ENCODE measurements around the gene RAI14. TPM values are rescaled to one million over a fixed set of nuclear protein-coding genes. Genes with fewer than 3 reads are reported as not detected.

Gene RAI14
- total RNA-seq, 1 donor from 2014 or later: 259 TPM

DNA sequence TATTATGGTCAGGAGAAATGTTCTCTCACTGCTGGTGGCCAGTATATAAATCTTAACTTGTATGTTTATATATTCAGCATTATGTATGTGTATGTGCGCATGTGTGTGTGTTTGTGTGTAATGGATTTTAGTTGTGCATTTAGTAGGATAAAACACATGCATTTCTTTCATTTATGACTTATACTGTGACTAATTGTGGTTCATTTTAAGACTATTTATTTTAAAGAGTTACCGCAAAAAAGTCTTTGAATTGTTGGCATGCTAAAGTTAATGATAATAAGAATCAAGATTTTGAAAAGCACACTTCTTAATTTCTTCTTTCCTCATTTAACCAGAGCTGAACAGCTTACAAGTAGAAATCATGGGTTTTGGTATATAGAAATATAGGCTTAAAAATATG is 60.9 kb downstream of the RAI14 start:
- DNase-seq: no peak
- Mint-ChIP-seq H3K36me3 (ENCODE audit: unreplicated experiment) (peaks cover 8% of the 10 kb centered on the region), H3K4me1 (ENCODE audit: low read depth, unreplicated experiment) (peaks cover 18% of the 10 kb centered on the region), H3K27me3 (ENCODE audit: unreplicated experiment) (peaks cover 2% of the 10 kb centered on the region), H3K9me3 (ENCODE audit: unreplicated experiment) (peaks cover 11% of the 10 kb centered on the region), H3K4me3 (ENCODE audit: unreplicated experiment) (no peak overlapping the region), H3K27ac (ENCODE audit: unreplicated experiment) (no peak overlapping the region)
- TF ChIP-seq, protein P1, sequence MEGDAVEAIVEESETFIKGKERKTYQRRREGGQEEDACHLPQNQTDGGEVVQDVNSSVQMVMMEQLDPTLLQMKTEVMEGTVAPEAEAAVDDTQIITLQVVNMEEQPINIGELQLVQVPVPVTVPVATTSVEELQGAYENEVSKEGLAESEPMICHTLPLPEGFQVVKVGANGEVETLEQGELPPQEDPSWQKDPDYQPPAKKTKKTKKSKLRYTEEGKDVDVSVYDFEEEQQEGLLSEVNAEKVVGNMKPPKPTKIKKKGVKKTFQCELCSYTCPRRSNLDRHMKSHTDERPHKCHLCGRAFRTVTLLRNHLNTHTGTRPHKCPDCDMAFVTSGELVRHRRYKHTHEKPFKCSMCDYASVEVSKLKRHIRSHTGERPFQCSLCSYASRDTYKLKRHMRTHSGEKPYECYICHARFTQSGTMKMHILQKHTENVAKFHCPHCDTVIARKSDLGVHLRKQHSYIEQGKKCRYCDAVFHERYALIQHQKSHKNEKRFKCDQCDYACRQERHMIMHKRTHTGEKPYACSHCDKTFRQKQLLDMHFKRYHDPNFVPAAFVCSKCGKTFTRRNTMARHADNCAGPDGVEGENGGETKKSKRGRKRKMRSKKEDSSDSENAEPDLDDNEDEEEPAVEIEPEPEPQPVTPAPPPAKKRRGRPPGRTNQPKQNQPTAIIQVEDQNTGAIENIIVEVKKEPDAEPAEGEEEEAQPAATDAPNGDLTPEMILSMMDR (IDR thresholded peaks at IDR 0.05; ENCODE audit: partially characterized antibody, unreplicated experiment): no peak

DNA sequence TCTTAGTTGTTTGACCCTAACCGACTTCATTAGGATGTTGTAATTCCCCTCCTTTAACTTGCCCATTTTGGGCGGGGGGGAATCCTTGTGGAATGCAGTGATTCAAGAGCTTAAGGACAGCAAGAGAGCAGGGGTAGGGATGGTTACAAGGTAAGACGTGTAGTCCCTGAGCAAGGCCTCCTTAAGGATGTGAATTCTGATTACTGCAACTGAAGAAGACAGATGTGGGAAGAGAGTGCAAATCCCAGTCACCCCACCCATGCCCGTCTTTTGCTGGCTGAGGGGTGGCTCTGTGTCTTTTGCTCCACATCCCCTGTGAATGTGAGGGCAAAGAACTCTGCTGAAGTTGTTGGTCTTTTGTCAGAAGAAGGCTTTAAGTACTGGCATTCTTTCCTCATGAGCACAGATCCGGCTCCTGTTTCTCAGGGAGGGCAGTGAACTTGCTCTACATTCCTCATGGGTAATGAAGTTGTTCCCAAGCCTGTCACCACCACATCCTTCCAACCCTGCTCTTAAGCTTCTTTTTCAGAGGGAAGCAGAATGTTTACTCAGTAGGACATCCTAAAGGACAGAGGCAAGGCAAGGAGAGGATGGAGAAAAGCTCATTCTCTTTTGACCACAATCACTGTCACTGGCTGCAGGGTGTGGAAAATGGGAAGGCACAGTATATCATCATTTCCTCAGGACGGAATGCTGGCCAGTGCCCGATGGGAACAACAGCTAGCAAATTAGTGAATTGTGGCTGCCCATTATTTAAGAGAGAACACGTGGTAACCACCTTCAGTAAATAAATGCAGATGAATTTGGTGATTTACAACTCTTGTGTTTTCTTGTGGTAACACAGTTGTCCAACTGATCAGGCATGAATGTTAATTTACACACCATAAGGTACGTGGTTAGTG is 61.5 kb downstream of the RAI14 start:
- H3K4me3 Mint-ChIP-seq (ENCODE audit: unreplicated experiment): no peak overlapping the region
- TF ChIP-seq, protein P1 (IDR thresholded peaks at IDR 0.05; ENCODE audit: partially characterized antibody, unreplicated experiment): no peak
- H3K27ac Mint-ChIP-seq (ENCODE audit: unreplicated experiment): no peak overlapping the region
- H3K9me3 Mint-ChIP-seq (ENCODE audit: unreplicated experiment): peaks cover 13% of the 10 kb centered on the region
- peaks cover 23% of the 10 kb centered on the region for H3K4me1 Mint-ChIP-seq (ENCODE audit: low read depth, unreplicated experiment)
- no peak for DNase-seq
- peaks cover 2% of the 10 kb centered on the region for H3K27me3 Mint-ChIP-seq (ENCODE audit: unreplicated experiment)
- H3K36me3 Mint-ChIP-seq (ENCODE audit: unreplicated experiment): peaks cover 8% of the 10 kb centered on the region

DNA sequence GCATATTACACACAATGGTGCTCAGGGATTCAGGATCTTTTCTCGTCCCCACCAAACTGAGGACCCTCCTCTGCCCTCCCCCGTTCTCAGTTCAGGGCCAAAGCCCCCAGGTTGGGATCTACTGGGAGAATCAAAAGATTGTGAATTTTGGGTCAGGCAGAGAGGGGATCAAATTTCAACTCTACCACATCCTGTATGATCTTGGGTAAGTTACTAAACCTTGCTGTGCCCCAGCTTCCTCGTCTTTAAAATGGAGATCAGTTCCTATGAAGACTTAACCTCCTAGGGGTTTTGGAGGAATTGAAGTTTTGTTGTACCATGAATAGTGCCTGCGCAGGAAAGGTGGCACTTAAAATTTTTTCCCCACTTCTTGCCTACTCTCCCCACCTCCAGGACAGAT is 62.4 kb downstream of the RAI14 start:
- H3K4me3 Mint-ChIP-seq (ENCODE audit: unreplicated experiment): no peak overlapping the region

DNA sequence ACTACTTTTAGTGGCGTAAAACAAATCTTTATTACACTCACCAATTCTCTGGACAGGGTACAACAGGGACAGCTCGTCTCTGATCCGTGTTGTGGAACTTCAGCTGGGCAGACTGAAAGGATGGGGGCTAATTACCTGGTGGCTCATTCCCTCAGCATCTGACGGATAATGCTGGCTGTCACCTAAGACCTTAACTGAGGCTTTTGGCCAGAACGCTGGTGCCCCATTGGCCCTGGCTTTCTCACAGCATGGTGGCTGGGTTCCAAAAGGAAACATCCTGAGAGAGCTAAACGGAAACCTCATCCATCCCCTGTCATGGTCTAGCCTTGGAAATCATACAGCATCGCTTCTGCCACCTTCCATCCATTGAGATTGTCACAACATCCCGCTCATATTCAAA is 62.9 kb downstream of the RAI14 start:
- TF ChIP-seq, protein P1 (IDR thresholded peaks at IDR 0.05; ENCODE audit: partially characterized antibody, unreplicated experiment): no peak
- Mint-ChIP-seq H3K27ac (ENCODE audit: unreplicated experiment) (peak overlapping the region; percentile 29), H3K4me3 (ENCODE audit: unreplicated experiment) (no peak overlapping the region), H3K9me3 (ENCODE audit: unreplicated experiment) (peaks cover 10% of the 10 kb centered on the region), H3K4me1 (ENCODE audit: low read depth, unreplicated experiment) (peaks cover 27% of the 10 kb centered on the region), H3K27me3 (ENCODE audit: unreplicated experiment) (peaks cover 2% of the 10 kb centered on the region), H3K36me3 (ENCODE audit: unreplicated experiment) (peaks cover 4% of the 10 kb centered on the region)
- DNase-seq: no peak

More for the DNA sequence above, 62.4 kb downstream of the RAI14 start:
- TF ChIP-seq, protein P1 (IDR thresholded peaks at IDR 0.05; ENCODE audit: partially characterized antibody, unreplicated experiment): no peak
- peaks cover 10% of the 10 kb centered on the region for H3K9me3 Mint-ChIP-seq (ENCODE audit: unreplicated experiment)
- H3K36me3 Mint-ChIP-seq (ENCODE audit: unreplicated experiment): peaks cover 4% of the 10 kb centered on the region
- peak overlapping the region; percentile 29 for H3K27ac Mint-ChIP-seq (ENCODE audit: unreplicated experiment)
- peaks cover 27% of the 10 kb centered on the region for H3K4me1 Mint-ChIP-seq (ENCODE audit: low read depth, unreplicated experiment)
- peaks cover 2% of the 10 kb centered on the region for H3K27me3 Mint-ChIP-seq (ENCODE audit: unreplicated experiment)
- DNase-seq: no peak

DNA sequence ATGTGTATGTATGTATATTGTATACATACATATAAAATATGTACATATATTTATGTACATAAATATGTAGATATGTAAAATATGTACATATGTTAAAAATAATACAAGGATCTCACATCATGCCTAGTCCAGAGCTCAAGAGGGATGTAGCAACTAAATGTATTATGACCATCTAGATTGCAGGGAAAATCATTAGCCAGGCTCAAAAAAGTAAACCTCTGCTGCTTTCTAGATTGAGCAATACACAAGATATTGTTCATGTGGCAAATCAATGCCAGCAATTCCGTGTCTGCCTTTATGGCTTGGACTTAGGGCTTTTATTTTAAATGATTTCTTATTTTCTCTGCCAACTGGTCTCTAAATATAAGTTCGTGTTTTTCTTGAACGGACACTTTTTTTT is 65.2 kb downstream of the RAI14 start:
- TF ChIP-seq, protein P1 (IDR thresholded peaks at IDR 0.05; ENCODE audit: partially characterized antibody, unreplicated experiment): no peak
- H3K4me1 Mint-ChIP-seq (ENCODE audit: low read depth, unreplicated experiment): peaks cover 25% of the 10 kb centered on the region
- H3K9me3 Mint-ChIP-seq (ENCODE audit: unreplicated experiment): peaks cover 11% of the 10 kb centered on the region
- no peaks in the 10 kb centered on the region for H3K27me3 Mint-ChIP-seq (ENCODE audit: unreplicated experiment)
- no peak overlapping the region for H3K4me3 Mint-ChIP-seq (ENCODE audit: unreplicated experiment)
- no peak overlapping the region for H3K27ac Mint-ChIP-seq (ENCODE audit: unreplicated experiment)
- peaks cover 4% of the 10 kb centered on the region for H3K36me3 Mint-ChIP-seq (ENCODE audit: unreplicated experiment)
- no peak for DNase-seq

All from glutamatergic neuron (in vitro differentiated cells).